ENCODE data around the gene BCL6. TPM values are rescaled to one million over a fixed set of nuclear protein-coding genes. Genes with fewer than 3 reads are reported as not detected.
A peak's percentile ranks its signal among the peaks of the same experiment; 100 is the strongest.

The BCL6 gene
- polyA plus RNA-seq, 3 donors, result 33.2 to 349 (median 34.9) TPM

- no peaks in the 10 kb centered on the region for H3K36me3 ChIP-seq (replicated peaks in 1 of 2; ENCODE audit: control insufficient read depth in 1 of 2, insufficient read depth in 2 of 2, low read length in 2 of 2)
- Mint-ChIP-seq H3K4me3 (no peak overlapping the region), H3K27ac (peak overlapping the region in 5 of 7 donors; percentile 7 to 49 (median 22)), H3K4me1 (peaks cover 27% of the 10 kb centered on the region), H3K36me3 (no peaks in the 10 kb centered on the region), H3K27me3 (ENCODE audit: low read depth in 3 of 3) (peaks cover 0 to 2% (median 0%) of the 10 kb centered on the region in 3 donors), H3K9me3 (peaks cover 0 to 6% (median 0%) of the 10 kb centered on the region in 7 donors)
- TF ChIP-seq CTCF (IDR thresholded peaks at IDR 0.05), result no peak
- H3K4me2 ChIP-seq (replicated peaks; ENCODE audit: extremely low read depth, low read length, poor library complexity, severe bottlenecking), result no peak overlapping the region
- H3K27me3 ChIP-seq (ENCODE audit: control insufficient read depth in 2 of 2, insufficient read depth in 2 of 2, low read length in 2 of 2), result no peaks in the 10 kb centered on the region
- no peak for DNase-seq
- H3K4me3 ChIP-seq (replicated peaks in 1 of 3; ENCODE audit: low read depth in 2 of 3, low read length in 3 of 3), result no peak overlapping the region
- H3K27ac ChIP-seq (ENCODE audit: low read depth in 1 of 2, low read length in 2 of 2), result no peak overlapping the region
- H4K20me1 ChIP-seq (ENCODE audit: insufficient read depth, low read length), result no peaks in the 10 kb centered on the region
- intact Hi-C loops (cut with micrococcal nuclease), result loop anchor here in 1 of 2 donors (5.0 to 10.0 kb wide), 2 partner anchors 38 to 95 kb away; no protein-coding TSS in a partner anchor
- no peak overlapping the region for H3K9ac ChIP-seq (ENCODE audit: insufficient read depth, low read length, poor library complexity, severe bottlenecking)
- H3K79me2 ChIP-seq (ENCODE audit: insufficient read depth, low read length), result no peaks in the 10 kb centered on the region
- peaks cover 17% of the 10 kb centered on the region in 2 donors for H3K4me1 ChIP-seq (ENCODE audit: control insufficient read depth in 1 of 2, insufficient read depth in 2 of 2, low read length in 2 of 2)
- H3K9me3 ChIP-seq (replicated peaks in 1 of 2; ENCODE audit: control insufficient read depth in 1 of 2, insufficient read depth in 1 of 2, low read length in 2 of 2), result no peaks in the 10 kb centered on the region
- WGBS (ENCODE audit: insufficient coverage), result 46% methylated on average over 2 of the region's 3 CpGs
- no peak overlapping the region for H2AFZ ChIP-seq (ENCODE audit: insufficient read depth, low read depth, low read length, poor library complexity, severe bottlenecking)
These were observed 44.6 kb upstream of the BCL6 start for GRCh38 chr3:187789872-187790271.

GRCh38 chr3:187788984-187789857 is 44.0 kb upstream of the BCL6 start:
- Histone ChIP-seq H3K4me3 (replicated peaks in 1 of 3; ENCODE audit: low read depth in 2 of 3, low read length in 3 of 3) (no peak overlapping the region), H3K9me3 (replicated peaks in 1 of 2; ENCODE audit: control insufficient read depth in 1 of 2, insufficient read depth in 1 of 2, low read length in 2 of 2) (no peaks in the 10 kb centered on the region), H3K4me1 (ENCODE audit: control insufficient read depth in 1 of 2, insufficient read depth in 2 of 2, low read length in 2 of 2) (peaks cover 17% of the 10 kb centered on the region in 2 donors), H4K20me1 (ENCODE audit: insufficient read depth, low read length) (no peaks in the 10 kb centered on the region), H3K79me2 (ENCODE audit: insufficient read depth, low read length) (no peaks in the 10 kb centered on the region), H3K27ac (ENCODE audit: low read depth in 1 of 2, low read length in 2 of 2) (peak overlapping the region in 1 of 2 donors; percentile 45), H3K9ac (ENCODE audit: insufficient read depth, low read length, poor library complexity, severe bottlenecking) (no peak overlapping the region), H3K27me3 (ENCODE audit: control insufficient read depth in 2 of 2, insufficient read depth in 2 of 2, low read length in 2 of 2) (no peaks in the 10 kb centered on the region), H2AFZ (ENCODE audit: insufficient read depth, low read depth, low read length, poor library complexity, severe bottlenecking) (no peak overlapping the region), H3K36me3 (replicated peaks in 1 of 2; ENCODE audit: control insufficient read depth in 1 of 2, insufficient read depth in 2 of 2, low read length in 2 of 2) (no peaks in the 10 kb centered on the region), H3K4me2 (replicated peaks; ENCODE audit: extremely low read depth, low read length, poor library complexity, severe bottlenecking) (no peak overlapping the region)
- WGBS (ENCODE audit: insufficient coverage), result no CpG with 5 or more reads among the region's 5 CpGs
- intact Hi-C loops (cut with micrococcal nuclease), result loop anchor here in 1 of 2 donors (5.0 kb wide), 1 partner anchor 37 kb away; no protein-coding TSS in a partner anchor
- Mint-ChIP-seq H3K36me3 (no peaks in the 10 kb centered on the region), H3K4me3 (no peak overlapping the region), H3K9me3 (peaks cover 0 to 6% (median 0%) of the 10 kb centered on the region in 7 donors), H3K4me1 (peaks cover 27% of the 10 kb centered on the region), H3K27ac (peak overlapping the region in 4 of 7 donors; percentile 20 to 69 (median 40)), H3K27me3 (ENCODE audit: low read depth in 3 of 3) (peaks cover 0 to 2% (median 0%) of the 10 kb centered on the region in 3 donors)
- DNase-seq, result no peak
- TF ChIP-seq CTCF (IDR thresholded peaks at IDR 0.05), result no peak

Data from CD14-positive monocyte (primary cell).